ENCODE measurements around the gene AMN1.
"Not testable (repeated sequence)": the region's sequence is repeated elsewhere in the genome, so short reads cannot be mapped to it uniquely, and the experiment has no call there.

Gene AMN1

DNA sequence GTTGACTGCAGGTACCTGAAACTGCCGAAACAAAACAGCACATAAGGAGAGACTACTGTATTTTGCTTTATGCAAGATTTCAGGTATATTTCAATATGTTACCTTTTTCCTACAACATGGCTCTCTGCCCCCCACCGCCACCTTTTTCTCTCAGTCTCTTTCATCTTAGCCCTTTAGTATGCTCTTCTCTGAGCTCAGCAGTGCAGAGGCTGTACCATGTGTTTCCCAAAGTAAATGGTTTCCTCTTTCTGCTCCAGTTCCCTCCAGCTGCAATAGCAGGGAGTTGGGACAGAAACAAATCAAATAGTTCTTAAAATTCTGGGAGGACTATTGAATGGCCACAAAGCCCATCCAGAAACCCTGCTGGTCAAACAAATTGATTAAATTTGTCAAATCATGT, 4.3 kb downstream of the AMN1 start:
- no peak overlapping the region for H3K4me3 ChIP-seq
- peaks cover 0 to 13% (median 4%) of the 10 kb centered on the region in 3 donors for H3K9me3 ChIP-seq
- H3K27ac ChIP-seq = no peak overlapping the region
- peaks cover 0 to 16% (median 3%) of the 10 kb centered on the region in 4 donors for H3K4me1 ChIP-seq
- peaks cover 10 to 16% (median 12%) of the 10 kb centered on the region in 3 donors for H3K36me3 ChIP-seq
- no peaks in the 10 kb centered on the region for H3K27me3 ChIP-seq
- intact Hi-C loops (cut with DNase I; ENCODE audit: low total_unique reads) = loop anchor here (10.0 kb wide), 2 partner anchors 60 to 240 kb away; no protein-coding TSS in a partner anchor
- TF ChIP-seq, protein P1, sequence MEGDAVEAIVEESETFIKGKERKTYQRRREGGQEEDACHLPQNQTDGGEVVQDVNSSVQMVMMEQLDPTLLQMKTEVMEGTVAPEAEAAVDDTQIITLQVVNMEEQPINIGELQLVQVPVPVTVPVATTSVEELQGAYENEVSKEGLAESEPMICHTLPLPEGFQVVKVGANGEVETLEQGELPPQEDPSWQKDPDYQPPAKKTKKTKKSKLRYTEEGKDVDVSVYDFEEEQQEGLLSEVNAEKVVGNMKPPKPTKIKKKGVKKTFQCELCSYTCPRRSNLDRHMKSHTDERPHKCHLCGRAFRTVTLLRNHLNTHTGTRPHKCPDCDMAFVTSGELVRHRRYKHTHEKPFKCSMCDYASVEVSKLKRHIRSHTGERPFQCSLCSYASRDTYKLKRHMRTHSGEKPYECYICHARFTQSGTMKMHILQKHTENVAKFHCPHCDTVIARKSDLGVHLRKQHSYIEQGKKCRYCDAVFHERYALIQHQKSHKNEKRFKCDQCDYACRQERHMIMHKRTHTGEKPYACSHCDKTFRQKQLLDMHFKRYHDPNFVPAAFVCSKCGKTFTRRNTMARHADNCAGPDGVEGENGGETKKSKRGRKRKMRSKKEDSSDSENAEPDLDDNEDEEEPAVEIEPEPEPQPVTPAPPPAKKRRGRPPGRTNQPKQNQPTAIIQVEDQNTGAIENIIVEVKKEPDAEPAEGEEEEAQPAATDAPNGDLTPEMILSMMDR (IDR thresholded peaks at IDR 0.05) = no peak
- DNase-seq = no peak

DNA sequence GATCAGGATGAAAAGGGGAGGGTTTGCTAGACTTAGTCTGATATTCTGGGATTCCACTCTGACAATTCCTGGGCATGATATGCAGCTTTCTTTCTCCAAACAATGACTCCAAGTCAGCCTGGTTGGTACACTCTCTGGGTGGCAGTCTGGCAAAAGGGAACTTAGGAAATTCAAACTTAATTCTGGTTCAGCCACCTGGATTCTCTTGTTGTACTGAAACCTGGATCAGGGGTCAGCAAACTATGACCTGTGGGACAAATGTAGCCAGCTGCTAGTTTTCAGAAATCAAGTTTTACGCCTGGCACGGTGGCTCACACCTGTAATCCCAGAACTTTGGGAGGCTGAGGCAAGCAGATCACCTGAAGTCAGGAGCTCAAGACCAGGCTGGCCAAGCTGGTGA, 6.2 kb downstream of the AMN1 start:
- Histone ChIP-seq H3K27me3 (no peaks in the 10 kb centered on the region), H3K4me1 (peaks cover 0 to 7% (median under 1%) of the 10 kb centered on the region in 4 donors), H3K27ac (no peak overlapping the region), H3K36me3 (peaks cover 20 to 29% (median 23%) of the 10 kb centered on the region in 3 donors), H3K9me3 (peaks cover 0 to 19% (median 4%) of the 10 kb centered on the region in 3 donors), H3K4me3 (no peak overlapping the region)
- intact Hi-C loops (cut with DNase I; ENCODE audit: low total_unique reads) = loop anchor here (10.0 kb wide), 2 partner anchors 58 to 242 kb away; no protein-coding TSS in a partner anchor
- no peak for DNase-seq
- TF ChIP-seq, protein P1 (IDR thresholded peaks at IDR 0.05) = no peak

DNA sequence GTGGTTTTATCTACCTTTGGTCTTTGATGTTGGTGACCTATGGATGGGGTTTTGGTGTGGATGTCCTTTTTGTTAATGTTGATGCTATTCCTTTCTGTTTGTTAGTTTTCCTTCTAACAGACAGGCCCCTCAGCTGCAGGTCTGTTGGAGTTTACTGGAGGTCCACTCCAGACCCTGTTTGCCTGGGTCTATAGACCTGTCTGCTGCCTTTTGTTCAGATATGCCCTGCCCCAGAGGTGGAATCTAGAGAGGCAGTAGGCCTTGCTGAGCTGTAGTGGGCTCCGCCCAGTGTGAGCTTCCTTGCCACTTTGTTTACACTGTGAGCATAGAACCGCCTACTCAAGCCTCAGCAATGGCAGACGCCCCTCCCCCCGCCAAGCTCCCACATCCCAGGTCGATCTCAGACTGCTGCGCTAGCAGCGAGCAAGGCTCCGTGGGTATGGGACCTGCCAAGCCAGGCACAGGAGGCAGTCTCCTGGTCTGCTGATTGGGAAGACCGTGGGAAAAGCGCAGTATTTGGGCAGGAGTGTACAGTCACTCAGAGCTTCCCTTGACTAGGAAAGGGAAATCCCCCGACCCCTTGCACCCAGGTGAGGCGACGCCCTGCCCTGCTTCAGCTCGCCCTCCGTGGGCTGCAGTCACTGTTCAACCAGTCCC, 10.2 kb downstream of the AMN1 start:
- DNase-seq; H3K27me3 ChIP-seq; H3K4me3 ChIP-seq; H3K27ac ChIP-seq; intact Hi-C loops (cut with DNase I; ENCODE audit: low total_unique reads); H3K4me1 ChIP-seq: not testable (repeated sequence)
- Histone ChIP-seq H3K9me3 (peaks cover 0 to 26% (median 4%) of the 10 kb centered on the region in 3 donors), H3K36me3 (peaks cover 20 to 29% (median 23%) of the 10 kb centered on the region in 3 donors)

DNA sequence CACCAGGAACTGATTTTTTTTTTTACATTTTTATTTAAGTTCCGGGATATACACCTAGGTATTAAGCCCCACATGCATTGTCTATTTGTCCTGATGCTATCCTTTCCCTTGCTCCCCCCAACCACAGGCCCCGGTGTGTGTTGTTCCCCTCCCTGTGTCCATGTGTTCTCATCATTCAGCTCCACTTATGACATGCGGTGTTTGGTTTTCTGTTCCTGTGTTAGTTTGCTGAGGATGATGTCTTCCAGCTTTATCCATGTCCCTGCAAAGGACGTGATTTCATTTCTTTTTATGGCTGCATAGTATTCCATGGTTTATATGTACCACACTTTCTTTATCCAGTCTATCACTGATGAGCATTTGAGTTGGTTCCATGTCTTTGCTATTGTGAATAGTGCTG, 11.8 kb downstream of the AMN1 start:
- intact Hi-C loops (cut with DNase I; ENCODE audit: low total_unique reads); H3K27ac ChIP-seq; H3K4me3 ChIP-seq; H3K27me3 ChIP-seq; H3K4me1 ChIP-seq; DNase-seq: not testable (repeated sequence)
- Histone ChIP-seq H3K9me3 (peaks cover 0 to 25% (median 4%) of the 10 kb centered on the region in 3 donors), H3K36me3 (peaks cover 15 to 29% (median 23%) of the 10 kb centered on the region in 3 donors)

DNA sequence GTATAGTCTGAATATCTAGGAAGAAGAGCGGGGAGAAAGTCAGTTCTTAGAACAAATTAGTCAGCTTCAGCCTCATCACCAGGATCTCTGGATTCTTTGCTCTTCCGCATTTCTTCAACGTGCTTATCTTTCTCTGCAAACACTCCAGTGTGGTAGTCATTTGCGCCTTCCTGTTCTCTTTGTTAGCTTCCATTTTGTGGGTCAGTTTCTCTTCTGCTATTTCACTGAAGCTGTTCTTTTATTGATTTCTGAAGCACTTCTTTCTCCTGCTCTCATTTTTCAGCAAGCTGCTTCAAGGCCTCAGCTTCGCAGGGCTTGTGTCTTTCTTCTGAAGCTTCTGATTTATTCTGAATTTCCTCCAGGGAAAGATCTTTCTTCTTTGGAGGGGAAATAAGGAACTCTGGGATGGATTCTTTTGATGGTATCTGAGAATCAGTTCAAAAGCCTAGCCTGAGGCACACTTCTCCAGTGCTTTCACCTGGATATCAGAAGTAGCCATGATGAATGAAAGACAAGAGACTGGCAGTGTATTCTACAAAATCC, 13.5 kb downstream of the AMN1 start:
- no peak for DNase-seq
- no peak overlapping the region for H3K27ac ChIP-seq
- H3K4me1 ChIP-seq = no peaks in the 10 kb centered on the region
- H3K4me3 ChIP-seq = no peak overlapping the region
- peaks cover 14 to 20% (median 15%) of the 10 kb centered on the region in 3 donors for H3K36me3 ChIP-seq
- H3K9me3 ChIP-seq = peaks cover 0 to 13% (median 0%) of the 10 kb centered on the region in 3 donors
- intact Hi-C loops (cut with DNase I; ENCODE audit: low total_unique reads) = no loop called here
- TF ChIP-seq, protein P1 (IDR thresholded peaks at IDR 0.05) = no peak
- no peaks in the 10 kb centered on the region for H3K27me3 ChIP-seq

DNA sequence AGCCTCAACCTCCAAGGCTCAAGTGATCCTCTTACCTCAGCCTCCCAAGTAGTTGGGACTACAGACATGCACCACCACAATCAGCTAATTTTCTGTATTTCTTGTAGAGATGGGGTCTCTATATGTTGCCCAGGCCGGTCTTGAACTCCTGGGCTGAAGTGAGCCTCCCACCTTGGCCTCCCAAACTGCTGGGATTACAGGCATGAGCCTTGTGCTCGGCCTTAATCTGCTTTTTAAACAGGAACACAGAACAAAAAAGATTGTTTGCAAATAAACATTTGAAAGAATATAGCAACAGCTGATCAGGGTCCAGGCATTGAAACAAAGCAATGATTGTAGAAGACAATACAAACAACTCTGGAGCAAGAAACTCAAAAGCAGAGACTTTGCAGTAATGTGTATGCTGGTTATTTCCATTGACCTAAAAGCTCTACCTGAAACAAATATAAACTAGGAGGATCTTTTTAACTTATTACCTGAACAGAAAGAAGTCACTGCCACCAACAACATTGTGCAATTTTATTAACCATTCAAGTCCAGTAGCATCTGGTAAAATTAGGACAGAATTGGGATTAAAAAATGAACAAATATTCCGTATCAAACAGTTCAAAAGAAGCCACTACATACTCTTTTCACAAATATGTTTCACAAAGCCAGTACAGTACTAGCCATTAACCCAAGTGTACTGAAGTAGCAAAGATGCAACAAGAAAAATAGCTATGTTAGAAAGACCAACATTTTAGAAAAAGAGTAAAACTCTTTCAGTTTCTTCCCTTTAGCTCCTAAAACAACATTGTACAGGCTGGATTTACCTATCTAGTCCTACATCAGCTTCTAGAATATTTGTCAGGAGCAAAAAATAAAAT, 14.2 kb downstream of the AMN1 start:
- peaks cover 10 to 14% (median 14%) of the 10 kb centered on the region in 3 donors for H3K36me3 ChIP-seq
- no peaks in the 10 kb centered on the region for H3K27me3 ChIP-seq
- no peaks in the 10 kb centered on the region for H3K4me1 ChIP-seq
- H3K27ac ChIP-seq = no peak overlapping the region
- intact Hi-C loops (cut with DNase I; ENCODE audit: low total_unique reads) = no loop called here
- peaks cover 0 to 13% (median 0%) of the 10 kb centered on the region in 3 donors for H3K9me3 ChIP-seq
- no peak for DNase-seq
- TF ChIP-seq, protein P1 (IDR thresholded peaks at IDR 0.05) = no peak
- no peak overlapping the region for H3K4me3 ChIP-seq

All from tibial artery (tissue), 4 donors.